ENCODE results near the gene CFTR.

Gene CFTR

DNA sequence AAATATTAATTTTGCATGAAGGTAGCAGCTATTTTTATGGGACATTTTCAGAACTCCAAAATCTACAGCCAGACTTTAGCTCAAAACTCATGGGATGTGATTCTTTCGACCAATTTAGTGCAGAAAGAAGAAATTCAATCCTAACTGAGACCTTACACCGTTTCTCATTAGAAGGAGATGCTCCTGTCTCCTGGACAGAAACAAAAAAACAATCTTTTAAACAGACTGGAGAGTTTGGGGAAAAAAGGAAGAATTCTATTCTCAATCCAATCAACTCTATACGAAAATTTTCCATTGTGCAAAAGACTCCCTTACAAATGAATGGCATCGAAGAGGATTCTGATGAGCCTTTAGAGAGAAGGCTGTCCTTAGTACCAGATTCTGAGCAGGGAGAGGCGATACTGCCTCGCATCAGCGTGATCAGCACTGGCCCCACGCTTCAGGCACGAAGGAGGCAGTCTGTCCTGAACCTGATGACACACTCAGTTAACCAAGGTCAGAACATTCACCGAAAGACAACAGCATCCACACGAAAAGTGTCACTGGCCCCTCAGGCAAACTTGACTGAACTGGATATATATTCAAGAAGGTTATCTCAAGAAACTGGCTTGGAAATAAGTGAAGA, 112.3 kb downstream of the CFTR start:
- DNase-seq = no peak

DNA sequence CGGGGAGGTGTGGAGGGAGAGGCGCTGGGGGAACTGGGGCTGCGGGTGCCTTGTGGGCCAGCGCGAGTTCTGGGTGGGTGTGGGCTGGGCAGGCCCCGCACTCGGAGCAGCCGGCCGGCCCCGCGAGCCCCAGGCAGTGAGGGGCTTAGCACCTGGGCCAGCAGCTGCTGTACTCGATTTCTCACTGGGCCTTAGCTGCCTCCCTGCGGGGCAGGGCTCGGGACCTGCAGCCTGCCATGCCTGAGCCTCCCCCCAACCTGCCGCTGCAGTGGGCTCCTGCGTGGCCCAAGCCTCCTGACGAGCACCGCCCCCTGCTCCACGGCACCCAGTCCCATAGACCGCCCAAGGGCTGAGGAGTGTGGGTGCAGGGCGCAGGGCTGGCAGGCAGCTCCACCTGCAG, 116.3 kb downstream of the CFTR start:
- DNase-seq = no peak

DNA sequence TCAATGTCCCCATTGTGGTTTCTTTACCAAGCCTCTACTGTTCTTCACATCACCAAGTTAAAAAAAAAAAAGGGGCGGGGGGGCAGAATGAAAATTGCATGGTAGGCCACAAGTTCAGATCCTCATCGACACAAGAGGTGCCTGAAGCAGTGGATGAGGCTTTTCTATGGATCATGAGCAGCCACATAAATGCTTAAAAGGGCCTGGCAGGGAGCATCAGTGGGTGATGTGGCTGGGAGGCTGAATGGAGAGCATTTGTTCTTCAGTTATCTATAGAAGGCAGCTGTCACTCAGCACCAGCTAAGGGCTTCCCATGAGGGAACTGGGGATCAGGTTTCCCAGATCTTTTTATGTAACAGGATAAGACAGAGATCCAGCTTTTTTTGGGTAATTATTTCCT, 117.9 kb downstream of the CFTR start:
- DNase-seq = no peak

DNA sequence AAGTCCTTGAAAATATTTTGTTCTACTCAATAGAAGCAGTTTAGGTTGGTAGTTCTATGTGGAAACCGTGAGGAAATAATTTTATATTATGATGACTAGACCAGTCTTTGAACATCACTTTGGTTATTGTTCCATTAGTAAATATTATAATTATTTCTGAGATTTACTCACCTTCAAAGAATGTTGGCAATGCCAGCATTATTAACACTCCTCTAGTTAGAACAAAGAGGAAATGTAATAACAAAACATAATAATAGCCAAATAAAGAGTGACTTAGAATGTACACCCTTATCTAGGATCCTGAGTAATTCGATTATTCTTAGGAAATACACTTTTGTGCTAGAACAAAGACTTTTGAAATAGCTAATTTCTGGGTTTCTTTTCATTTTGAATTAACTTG, 121.1 kb downstream of the CFTR start:
- no peak for DNase-seq

DNA sequence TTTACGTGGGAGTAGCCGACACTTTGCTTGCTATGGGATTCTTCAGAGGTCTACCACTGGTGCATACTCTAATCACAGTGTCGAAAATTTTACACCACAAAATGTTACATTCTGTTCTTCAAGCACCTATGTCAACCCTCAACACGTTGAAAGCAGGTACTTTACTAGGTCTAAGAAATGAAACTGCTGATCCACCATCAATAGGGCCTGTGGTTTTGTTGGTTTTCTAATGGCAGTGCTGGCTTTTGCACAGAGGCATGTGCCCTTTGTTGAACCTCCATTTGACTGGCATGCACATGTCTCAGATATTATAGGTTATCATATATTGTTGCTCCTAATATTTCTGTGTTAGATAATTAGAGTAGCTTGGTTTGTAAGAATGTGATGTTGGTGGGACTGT, 123.8 kb downstream of the CFTR start:
- no peak for DNase-seq

DNA sequence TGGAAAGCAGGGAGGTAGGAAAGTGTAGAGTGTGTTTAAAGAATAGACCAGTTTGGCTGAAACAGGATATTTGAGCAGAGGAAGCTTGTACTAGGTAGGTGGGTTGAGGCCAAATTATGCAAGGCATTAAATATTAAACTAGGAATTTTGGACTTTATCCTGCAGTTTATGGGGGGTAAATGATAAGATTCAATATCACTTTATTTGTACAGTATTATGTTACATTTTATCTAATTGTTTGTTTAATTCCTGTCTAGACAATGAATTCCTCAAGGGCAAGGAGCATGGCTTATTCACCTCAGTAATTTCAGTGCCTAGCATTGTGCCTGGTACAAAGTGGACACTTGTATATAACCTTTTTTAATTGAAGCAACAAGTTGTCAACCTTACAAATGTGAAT, 125.9 kb downstream of the CFTR start:
- no peak for DNase-seq

DNA sequence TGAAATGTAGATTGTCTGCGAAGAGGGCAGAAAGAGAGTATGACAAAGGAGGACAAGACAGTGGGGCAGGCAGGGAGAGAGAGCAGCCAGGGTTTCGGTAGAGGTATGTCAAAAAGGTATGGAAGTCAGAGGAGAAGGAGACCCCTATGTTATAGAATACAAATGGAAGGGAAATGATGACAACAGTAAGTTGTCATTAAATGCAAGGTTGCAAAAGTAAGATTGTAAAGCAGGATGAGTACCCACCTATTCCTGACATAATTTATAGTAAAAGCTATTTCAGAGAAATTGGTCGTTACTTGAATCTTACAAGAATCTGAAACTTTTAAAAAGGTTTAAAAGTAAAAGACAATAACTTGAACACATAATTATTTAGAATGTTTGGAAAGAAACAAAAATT, 126.3 kb downstream of the CFTR start:
- no peak for DNase-seq

DNA sequence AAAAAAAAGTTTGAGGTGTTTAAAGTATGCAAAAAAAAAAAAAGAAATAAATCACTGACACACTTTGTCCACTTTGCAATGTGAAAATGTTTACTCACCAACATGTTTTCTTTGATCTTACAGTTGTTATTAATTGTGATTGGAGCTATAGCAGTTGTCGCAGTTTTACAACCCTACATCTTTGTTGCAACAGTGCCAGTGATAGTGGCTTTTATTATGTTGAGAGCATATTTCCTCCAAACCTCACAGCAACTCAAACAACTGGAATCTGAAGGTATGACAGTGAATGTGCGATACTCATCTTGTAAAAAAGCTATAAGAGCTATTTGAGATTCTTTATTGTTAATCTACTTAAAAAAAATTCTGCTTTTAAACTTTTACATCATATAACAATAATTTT, 130.6 kb downstream of the CFTR start:
- DNase-seq = no peak

DNA sequence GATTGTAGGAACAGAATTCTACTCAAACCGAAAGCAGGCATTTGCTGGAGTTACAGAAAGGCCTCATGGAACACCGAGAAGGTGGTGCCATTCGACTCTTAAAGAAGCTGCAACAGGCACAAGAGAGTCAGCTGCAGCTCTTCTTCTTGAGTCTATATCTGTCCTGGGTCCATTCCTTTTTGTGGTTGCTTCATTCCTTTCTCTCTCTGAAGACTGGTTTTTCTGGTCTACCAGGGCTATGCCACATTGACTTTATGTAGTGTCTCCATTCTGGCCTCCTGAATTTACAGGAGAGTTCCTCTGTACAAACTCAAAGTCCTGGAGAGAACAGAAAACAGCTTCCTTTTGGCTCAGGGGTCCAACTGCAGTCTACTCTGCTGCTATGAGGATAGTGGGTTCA, 132.8 kb downstream of the CFTR start:
- no peak for DNase-seq

DNA sequence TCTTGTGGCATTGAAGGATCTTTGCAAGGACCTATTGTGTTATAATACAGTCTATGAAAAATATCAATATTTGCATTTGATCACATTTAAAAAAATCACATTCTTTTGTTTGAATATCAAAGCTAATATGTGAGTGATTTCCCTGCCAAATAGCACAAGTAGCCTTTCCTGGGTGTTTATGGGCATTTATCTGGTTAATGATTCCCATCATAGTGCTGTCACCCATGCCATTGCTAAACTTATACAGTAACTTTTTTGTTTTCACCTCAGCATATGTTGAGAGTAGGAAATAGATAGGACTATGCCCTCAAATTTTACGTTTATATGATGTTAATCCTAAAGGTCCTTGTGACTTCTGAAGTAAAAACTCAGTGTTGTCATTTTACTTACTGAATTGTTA, 136.9 kb downstream of the CFTR start:
- no peak for DNase-seq

DNA sequence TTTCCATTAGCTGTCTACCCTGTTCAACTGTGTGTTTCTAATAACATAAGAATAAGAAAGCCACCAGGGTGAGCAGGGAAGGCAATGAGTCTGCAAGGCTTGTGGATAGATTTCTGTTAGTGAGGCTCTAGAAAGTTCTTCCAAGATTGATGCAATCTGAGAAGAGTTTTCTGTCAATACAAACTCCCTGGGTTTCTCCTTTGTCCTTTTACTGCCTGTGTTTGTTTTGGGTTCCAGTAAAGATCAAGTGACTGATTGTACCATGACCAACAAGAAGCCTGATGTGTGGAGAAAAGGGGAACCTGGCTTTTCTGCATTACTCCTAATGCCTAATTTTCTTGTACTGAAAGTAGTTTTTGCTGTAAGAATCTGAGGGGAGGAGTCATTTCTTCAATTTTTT, 139.9 kb downstream of the CFTR start:
- no peak for DNase-seq

DNA sequence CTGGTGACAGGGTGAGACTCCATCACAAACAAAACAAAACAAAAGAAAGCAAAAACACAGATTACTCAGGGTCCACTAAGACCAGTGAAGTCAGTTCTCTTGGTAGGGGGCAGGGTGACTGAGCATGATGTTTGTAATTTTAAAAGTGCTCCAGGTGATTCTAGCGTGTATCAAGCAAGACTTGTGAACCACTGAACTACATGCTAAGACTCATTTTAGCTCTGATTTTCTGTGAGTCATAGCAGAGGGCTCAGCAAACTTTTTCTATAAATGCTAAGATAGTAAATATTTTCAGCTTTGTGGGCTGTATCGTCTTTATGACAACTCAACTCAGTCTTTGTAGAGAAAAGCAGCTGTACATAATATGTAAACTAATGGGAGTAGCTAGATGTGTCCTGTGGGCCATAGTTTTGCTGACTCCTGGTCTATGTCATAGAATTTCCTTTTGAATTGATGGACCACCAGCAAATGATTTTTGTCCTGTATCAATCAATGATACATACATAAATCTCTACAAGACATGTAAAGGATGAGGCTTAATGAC, 141.3 kb downstream of the CFTR start:
- no peak for DNase-seq

DNA sequence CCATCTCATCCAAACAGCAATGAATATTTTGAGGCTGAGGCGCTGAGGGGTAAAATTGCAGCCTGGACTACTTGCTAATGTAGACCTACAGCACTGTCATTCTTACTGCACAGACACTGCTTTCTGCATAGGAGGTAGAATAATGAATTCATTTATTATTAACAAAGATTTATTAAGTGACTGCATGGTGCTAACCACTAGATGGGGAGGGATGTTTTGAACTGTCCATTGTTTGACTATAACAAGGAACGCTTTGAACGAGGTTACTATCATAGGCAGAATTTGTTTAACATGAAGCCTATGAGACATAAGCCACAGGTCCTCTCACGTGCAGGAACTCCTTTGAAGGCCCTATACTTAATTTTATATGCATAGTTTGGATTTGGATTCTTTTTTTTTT, 143.8 kb downstream of the CFTR start:
- no peak for DNase-seq

DNA sequence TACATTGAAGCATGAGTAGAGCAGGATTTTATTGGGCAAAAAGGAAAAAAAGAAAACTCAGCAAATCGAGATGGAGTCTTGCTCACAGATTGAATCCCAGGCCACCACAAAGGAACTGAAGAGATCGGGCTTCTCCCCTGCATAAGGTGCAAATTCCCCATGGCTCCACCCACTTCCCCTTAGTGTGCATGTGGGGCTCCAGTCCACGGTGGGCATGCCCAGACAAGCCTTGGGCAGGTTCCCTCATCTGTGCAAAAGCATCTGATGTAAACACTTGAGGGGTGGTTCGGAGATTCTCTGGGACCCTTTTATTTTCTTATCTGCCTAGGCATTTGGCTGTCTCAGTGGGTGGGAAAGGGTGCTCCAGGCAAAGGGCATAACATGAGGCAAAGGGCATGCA, 150.7 kb downstream of the CFTR start:
- DNase-seq = no peak

DNA sequence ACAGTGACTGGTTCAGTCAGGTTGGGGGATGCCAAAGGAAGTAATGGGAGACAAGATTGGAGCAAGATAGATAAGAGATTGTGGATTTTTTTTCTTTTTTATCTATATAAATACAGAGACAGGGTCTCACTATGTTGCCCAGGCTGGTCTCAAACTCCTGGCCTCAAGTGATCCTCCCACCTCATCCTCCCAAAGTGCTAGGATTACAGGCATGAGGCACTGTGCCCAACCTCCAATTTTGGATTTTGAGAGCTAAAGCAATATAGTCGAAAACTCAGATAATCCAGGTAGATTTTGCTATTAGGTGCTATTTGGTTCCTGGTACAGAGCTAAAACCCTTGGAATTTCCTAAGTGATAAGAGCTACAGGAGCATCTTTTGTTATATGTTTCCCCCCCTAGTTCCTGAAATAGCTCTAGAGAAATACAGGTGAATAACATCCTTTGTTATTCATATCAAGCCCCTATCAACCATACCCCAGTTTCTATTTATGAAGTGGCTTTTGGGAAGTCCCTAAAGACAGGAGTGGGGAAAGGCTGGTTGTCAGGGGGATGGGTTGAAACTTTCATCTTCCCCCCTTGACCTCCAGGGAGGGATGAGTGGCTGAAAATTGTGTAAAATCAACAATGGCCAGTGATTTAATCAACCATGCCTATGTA, 151.2 kb downstream of the CFTR start:
- DNase-seq = no peak

DNA sequence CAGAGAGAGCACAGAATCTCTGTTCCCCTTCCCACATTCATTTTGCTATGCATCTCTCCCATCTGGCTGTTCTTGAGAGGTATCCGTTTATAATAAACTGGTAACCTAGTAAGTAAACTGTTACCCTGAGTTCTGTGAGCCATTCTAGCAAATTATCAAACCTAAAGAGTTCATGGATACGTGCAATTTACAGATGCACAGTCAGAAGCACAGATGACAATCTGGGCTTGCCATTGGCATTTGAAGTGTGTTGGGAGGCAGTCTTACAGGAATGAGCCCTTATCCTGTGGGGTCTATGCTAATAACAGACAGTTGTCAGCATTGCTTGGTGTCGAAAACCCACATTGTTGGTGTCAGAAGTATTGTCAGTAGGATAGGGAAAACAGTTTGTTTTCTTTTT, 151.8 kb downstream of the CFTR start:
- no peak for DNase-seq

DNA sequence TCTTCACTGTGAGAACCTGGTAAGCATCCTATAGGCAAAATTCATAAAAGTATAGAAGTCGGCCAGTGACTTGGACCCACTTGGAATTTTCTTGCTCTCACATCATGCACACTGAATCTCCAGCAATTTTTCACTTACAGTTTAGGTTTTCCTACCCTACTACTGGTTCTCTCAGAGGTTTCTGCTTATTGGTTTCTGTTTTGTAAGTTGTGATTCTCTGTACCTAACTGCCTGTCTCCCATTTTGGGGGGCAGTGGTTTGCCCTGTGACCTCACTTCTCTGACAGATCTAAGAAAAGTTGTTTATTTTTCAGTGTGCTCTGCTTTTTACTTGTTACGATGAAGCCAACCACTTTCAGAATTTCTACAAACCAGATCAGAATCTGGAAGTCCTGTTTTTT, 158.1 kb downstream of the CFTR start:
- no peak for DNase-seq

DNA sequence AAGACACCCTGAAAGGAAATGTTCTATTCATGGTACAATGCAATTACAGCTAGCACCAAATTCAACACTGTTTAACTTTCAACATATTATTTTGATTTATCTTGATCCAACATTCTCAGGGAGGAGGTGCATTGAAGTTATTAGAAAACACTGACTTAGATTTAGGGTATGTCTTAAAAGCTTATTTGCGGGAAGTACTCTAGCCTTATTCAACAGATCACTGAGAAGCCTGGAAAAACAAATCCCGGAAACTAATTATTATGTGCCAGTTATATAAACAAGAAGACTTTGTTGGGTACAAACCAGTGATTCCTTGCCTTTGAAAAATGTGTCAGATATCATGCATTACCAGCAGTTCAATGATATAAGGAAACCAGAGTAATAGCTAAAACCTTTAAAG, 160.1 kb downstream of the CFTR start:
- DNase-seq = no peak

DNA sequence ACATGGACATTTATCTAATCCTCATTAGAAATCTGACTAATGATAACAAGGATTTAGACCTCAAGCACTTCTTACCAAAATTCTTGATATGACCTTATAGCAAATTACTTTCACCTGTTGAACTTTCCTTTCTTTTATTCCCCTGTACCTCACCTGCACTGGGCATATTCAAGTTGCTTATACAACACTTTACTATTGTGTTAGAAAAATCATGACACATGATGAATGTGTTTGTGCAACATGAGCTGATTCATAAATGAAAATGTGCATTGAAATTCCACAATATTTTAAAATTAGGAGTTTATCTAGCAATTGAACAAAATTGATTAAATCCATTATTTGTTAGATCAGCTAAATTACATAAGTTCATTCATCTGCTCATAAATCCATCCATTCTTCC, 160.6 kb downstream of the CFTR start:
- DNase-seq = no peak

DNA sequence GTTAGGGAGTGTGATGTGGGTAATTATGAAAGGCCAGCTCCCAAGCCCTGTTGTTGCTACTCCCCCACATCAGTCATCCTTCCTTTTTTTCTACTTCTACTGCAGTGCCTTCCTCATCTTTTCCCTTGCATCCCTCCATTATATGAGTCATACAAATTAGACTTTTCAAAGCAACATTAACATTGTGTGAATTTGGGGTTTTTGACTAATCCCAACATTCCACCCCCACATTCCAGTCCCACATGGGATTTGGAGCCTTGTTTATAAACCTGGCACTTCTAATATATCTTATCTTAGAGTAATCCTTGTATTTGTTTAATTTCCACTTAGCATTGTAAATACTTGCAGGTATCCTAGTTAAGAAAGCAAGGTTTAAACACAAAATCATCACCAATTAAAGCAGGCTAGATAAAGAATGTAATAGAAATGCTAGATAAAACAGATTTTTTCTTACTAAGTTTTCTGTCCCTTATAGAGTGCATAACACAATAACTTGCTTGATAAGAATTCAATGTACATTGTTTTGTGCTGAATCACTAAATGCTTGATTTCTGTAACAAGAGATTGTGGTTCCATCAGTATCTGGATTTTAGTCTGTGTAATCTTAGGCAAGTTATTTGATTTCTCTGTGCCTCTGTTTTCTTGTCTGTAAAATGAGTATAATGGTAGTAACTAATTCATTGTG, 165.8 kb downstream of the CFTR start:
- peak; percentile 62 for DNase-seq

DNA sequence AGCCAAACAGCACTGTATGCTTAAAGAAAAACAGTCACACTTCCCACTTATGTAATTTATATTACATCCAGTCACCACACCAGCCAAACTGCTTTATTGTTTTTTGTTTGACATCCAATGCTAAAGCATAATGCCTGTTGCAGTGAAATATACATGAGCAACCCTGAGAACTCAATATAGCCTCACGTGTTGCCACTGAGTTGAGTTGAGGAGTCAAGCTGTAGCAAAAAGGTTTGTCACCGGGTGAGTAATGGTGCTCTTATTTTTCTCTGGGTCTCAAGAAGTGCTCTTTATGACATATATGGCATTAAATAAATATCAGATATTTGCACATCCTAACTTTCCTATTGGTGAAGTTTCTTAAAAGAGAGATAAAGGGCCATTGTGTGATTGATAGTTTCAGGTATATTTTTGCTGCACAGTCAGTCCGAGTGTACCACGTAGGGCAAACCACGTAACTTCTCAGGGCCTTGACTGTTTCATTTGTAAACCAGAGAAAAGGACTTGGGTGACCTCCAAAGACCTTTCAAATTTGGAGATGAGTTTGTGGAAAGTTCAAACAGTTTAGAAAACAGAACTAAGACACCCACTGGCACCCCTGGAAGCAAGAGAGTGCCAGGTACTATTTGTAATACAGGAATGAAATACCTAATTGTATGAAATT, 168.5 kb downstream of the CFTR start:
- no peak for DNase-seq

DNA sequence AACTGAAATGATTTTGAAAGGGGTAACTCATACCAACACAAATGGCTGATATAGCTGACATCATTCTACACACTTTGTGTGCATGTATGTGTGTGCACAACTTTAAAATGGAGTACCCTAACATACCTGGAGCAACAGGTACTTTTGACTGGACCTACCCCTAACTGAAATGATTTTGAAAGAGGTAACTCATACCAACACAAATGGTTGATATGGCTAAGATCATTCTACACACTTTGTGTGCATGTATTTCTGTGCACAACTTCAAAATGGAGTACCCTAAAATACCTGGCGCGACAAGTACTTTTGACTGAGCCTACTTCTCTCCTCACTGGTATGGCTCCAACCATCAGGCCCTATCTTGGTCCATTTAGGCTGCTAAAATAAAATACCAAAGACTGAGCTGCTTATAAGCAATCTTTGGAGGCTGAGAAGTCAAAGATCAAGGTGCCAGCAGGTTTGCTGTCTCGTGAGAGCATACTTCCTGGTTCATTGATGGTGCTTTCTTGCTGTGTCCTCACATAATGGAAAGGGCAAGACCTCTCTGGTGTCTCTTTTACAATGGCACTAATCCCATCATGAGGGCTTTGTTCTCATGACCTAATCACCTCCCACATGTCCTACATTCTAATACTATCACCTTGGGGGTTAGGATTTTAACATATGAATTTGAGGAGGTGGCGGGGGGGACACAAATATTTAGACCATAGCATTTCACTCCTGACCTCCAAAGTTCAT, 173.3 kb downstream of the CFTR start:
- no peak for DNase-seq

DNA sequence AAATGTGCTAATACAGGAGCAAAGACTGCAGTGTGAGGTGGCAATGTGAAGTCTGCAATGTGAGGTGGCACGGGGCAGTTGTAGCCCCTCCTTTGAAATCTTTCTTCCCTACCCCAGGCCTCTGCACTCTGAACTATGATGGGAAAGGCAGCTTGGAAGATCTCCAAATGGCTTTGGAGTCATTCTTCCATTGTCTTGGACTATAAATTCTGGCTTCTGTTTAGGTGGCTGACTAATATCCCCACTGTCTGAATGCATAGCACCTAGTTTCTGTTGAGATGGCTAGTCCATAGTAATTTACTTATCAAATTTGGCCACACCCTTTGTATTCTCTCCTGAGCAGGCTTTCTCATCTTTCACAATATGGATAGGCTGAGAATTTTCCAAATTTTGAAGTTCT, 175.0 kb downstream of the CFTR start:
- DNase-seq = no peak

Measured in fibroblast of skin of abdomen (primary cell).